GM12872 (cell line): ENCODE results near the gene HMGB2.

Experiments
- TF ChIP-seq, protein P1 (sequence below): IDR thresholded peaks from 3 replicates; pipeline ENCODE4 v1.5.1; 2011; ENCODE audit warnings: low read depth, mild to moderate bottlenecking, low read length, moderate library complexity; ENCODE audit not compliant: insufficient read depth

Gene HMGB2

DNA sequence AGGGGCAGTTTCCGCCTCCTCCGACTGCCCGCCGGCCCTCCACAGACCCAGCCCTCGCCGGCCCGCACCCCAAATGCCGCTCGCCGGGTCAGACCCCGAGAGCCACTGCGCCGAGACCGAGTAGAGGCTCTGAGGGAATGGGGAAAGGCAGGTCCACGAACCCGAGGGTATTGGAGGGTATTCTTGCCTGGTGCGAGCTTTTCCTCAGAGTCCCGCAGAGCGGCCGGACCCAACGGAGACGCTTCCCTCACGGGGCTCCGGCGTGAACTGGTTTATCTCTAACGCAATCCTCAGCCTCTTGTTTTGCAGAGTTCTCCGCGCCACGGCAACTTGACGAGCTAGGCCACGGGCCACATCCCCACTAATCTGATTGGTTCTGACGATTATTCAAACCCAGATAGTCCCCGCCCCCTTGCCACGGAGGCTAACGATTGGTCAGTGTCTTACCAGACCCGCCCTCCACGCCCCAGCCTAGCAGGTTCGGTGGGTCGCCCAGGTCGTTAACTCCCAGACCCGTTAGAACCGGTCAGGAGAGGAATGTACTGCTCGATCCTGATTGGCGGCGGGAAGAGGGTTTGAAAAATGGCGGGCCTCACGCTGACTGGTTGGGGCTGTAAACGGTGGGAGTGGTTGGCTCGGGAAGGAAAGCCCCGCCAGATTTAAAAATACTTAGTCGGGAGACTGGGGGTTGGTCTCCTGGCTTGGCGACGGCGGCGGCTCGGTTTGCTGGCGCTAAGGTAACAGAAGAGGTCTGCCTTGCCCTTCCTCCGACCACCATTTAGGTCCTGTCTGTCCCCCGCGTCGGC is at the start of gene HMGB2:
TSS of gene HMGB2 (minus strand) at position 274 of the 806 bp plus-strand sequence. CDS start 709 bp downstream, outside the sequence.
- TF ChIP-seq, protein P1, sequence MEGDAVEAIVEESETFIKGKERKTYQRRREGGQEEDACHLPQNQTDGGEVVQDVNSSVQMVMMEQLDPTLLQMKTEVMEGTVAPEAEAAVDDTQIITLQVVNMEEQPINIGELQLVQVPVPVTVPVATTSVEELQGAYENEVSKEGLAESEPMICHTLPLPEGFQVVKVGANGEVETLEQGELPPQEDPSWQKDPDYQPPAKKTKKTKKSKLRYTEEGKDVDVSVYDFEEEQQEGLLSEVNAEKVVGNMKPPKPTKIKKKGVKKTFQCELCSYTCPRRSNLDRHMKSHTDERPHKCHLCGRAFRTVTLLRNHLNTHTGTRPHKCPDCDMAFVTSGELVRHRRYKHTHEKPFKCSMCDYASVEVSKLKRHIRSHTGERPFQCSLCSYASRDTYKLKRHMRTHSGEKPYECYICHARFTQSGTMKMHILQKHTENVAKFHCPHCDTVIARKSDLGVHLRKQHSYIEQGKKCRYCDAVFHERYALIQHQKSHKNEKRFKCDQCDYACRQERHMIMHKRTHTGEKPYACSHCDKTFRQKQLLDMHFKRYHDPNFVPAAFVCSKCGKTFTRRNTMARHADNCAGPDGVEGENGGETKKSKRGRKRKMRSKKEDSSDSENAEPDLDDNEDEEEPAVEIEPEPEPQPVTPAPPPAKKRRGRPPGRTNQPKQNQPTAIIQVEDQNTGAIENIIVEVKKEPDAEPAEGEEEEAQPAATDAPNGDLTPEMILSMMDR: no peak

DNA sequence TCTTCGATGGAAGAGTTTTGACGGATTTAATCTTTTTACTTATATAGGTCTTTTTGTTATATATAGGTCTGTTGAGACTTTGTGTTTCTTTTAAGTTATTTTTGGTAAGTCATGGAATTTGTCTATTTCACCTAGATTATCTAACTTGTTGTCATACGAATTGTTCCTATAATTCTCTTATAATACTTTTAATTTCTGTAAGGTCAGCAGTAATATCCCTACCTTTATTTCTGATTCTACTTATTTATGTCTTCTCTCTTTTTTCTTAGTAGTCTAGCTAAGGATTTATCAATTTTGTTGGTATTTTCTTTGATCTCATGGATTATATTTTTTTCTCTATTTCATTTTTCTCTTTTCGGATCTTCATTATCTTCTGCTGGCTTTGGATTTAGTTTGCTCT is 48.2 kb upstream of the HMGB2 start:
- TF ChIP-seq, protein P1: no peak

DNA sequence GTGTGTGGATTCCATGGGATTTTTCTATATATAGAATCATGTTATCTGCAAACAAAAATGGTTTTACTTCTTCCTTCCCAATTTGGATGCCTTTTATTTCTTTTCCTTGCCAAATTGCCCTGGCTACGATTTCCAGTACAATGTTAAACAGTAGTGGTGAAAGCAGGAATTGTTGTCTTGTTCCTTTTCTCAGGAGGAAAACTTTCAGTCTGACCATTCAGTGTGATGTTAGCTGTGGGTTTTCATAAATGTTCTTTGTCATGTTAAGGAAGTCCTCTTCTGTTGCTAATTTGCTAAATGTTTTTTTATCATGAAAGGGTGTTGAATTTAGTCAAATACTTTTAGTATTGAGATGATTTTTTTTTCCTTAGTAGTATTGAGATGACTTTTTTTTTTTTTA is 47.5 kb upstream of the HMGB2 start:
- TF ChIP-seq, protein P1: no peak

DNA sequence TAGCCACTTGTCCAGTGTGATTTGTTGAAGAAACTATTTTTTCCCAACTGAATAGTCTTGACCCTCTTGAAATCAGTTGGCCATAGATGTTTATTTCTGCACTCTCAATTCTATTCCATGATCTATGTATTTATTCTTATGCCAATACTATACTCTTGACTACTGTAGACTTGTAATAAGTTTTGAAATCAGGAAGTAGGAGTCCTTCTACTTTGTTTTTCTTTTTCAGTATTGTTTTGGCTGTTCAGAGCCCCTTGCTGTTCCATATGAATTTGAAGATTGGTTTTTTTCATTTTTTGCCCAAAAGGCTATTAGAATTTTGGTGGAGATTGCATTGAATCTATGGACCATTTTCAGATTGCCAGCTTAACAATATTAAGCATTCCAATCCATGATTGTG is 46.8 kb upstream of the HMGB2 start:
- TF ChIP-seq, protein P1: no peak

DNA sequence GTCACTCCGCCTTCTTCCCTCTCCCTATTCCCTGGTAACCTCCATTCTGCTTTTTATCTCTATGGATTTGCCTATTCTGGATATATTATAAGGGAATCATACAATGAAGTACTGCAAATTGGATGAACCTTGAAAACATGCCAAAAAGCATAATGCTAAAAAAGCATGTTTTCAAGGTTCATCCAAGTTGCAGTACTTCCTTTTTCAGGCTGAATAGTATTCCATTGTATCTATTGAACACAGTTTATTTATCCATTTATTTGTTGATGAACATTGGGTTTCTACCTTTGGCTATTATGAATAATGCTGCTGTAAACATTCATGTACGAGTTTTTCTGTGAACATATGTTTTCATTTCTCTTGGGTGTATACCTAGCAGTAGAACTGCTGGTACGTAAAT is 45.8 kb upstream of the HMGB2 start:
- TF ChIP-seq, protein P1: no peak

DNA sequence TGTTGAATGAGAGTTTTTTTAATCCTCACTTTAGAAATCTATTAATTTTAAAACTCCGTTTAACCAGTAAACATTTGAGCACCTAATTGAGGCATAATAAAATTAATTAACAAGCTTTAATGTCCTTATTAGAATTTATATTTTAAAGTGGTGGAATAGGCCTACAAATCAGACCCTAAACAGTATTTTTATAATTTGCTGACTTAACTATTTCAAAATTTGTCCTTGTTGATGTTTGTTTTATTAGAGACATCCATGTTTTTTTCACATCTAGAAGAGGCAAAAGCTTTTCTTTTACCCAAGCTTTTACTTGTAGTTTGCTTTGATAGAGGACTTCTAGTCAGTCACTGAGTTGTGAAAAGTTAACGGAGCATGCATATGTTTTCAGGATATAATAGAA is 40.4 kb upstream of the HMGB2 start:
- TF ChIP-seq, protein P1: no peak

DNA sequence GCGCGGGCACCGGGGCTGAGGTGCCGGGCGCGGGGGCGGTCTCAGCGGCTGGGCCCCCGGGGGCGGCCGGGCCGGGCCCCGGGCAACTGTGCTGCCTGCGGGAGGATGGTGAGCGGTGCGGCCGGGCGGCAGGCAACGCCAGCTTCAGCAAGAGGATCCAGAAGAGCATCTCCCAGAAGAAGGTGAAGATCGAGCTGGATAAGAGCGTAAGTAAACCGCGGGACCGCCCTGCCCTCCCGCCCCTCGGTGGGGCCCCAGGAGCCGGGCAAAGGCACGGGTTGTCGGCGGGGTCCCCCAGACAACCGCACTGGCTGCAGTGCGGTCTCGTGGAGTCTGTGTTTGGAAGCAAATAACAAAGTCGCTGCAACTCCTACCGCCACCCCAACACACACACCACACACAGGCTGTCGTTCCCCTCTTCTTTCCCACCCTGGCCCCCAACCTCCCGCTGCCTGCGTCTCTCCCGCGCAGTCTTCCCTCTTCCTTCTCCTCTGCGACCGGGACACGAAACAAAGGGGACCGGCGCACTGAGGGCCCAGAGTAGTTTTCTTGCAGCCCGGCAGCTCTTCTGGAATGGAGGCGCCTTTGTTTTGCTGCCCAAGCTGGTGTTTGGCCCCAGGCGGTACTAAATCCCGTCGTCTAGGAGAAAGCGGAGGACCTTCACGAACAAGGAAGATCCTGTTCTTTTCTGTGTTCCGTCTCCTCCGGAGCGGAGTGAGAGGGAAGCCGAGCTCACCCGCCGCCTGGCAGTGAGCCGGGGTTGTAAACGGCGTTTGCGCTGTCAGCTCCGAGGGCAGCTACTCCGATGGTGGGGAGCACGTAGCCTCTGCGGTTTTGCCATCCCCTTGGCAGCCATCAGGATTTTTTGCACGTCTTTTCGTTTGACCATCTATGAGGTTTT is 37.4 kb upstream of the HMGB2 start:
- TF ChIP-seq, protein P1: no peak
